Measurements from ENCODE around the gene CLCN7. TPM values are rescaled to one million over a fixed set of nuclear protein-coding genes. Genes with fewer than 3 reads are reported as not detected.

CLCN7 gene
- total and polyA plus RNA-seq, 2 of the 8 experiments (the other 6 are each of a cell fraction or from before 2014, with no cell fraction given), result 38.6 to 81.5 TPM

GRCh38 chr16:1497014-1497598 is 22.3 kb upstream of the CLCN7 start:
- no peak for TF ChIP-seq USF2 (IDR thresholded peaks at IDR 0.05; ENCODE audit: low read length)
- Histone ChIP-seq H3K4me3 (ENCODE audit: extremely low read depth in 1 of 4, insufficient read depth in 2 of 4, low read depth in 3 of 4, low read length in 4 of 4) (no peak overlapping the region), H3K56ac (replicated peaks; ENCODE audit: insufficient read length, low read depth, low read length) (no peak overlapping the region), H4K8ac (ENCODE audit: extremely low read depth, insufficient read depth, low read length) (peak overlapping the region; percentile 66; the same call in 1 of the 2 replicates), H2BK15ac (ENCODE audit: low read length) (no peak overlapping the region), H3K4me2 (ENCODE audit: insufficient read depth in 1 of 2, low read depth in 2 of 2, low read length in 2 of 2) (no peak overlapping the region), H4K91ac (replicated peaks; ENCODE audit: insufficient read length, low read length) (no peak overlapping the region), H2AFZ (ENCODE audit: low read length) (no peak overlapping the region), H2BK5ac (ENCODE audit: low read depth, low read length) (no peak overlapping the region), H3K4me1 (replicated peaks in 1 of 4; ENCODE audit: control insufficient read depth in 3 of 4, insufficient read depth in 4 of 4, low read length in 3 of 4) (peaks cover 0 to 8% (median 5%) of the 10 kb centered on the region in 4 experiments; a peak in 4 of 7 replicates), H3K79me2 (ENCODE audit: control insufficient read depth in 1 of 2, insufficient read depth in 2 of 2, low read length in 2 of 2) (peaks cover 0 to 12% of the 10 kb centered on the region in 2 experiments; a peak in 1 of 4 replicates), H3K9ac (replicated peaks in 1 of 4; ENCODE audit: extremely low read depth in 1 of 4, low read depth in 3 of 4, low read length in 3 of 4) (no peak overlapping the region), H3K79me1 (ENCODE audit: low read depth, low read length) (peaks cover 3% of the 10 kb centered on the region), H2BK12ac (ENCODE audit: low read depth, low read length) (no peak overlapping the region), H3K4ac (replicated peaks; ENCODE audit: insufficient read length, low read depth, low read length) (no peak overlapping the region), H3K23me2 (ENCODE audit: low read depth, low read length) (peaks cover 9% of the 10 kb centered on the region), H2BK120ac (replicated peaks; ENCODE audit: low read depth, low read length) (no peak overlapping the region), H2BK20ac (ENCODE audit: low read length) (no peak overlapping the region), H3K27ac (ENCODE audit: low read depth, low read length) (no peak overlapping the region), H3K9me3 (ENCODE audit: insufficient read depth in 2 of 2, low read depth in 1 of 2, low read length in 1 of 2) (no peaks in the 10 kb centered on the region), H3K14ac (ENCODE audit: insufficient read length) (no peak overlapping the region), H3K36me3 (ENCODE audit: control insufficient read depth in 2 of 4, insufficient read depth in 4 of 4, low read length in 3 of 4) (peaks cover 13 to 64% (median 30%) of the 10 kb centered on the region in 4 experiments), H4K5ac (ENCODE audit: insufficient read length, low read depth, low read length) (no peak overlapping the region), H2AK5ac (ENCODE audit: low read depth, low read length) (no peak overlapping the region), H3K27me3 (replicated peaks in 1 of 4; ENCODE audit: control insufficient read depth in 3 of 4, extremely low read depth in 1 of 4, insufficient read depth in 3 of 4, low read length in 3 of 4) (no peaks in the 10 kb centered on the region), H3K18ac (ENCODE audit: extremely low read depth, low read length) (no peak overlapping the region), H3K23ac (ENCODE audit: insufficient read length) (no peak overlapping the region), H4K20me1 (replicated peaks in 1 of 2; ENCODE audit: control insufficient read depth in 1 of 2, insufficient read depth in 2 of 2, low read length in 2 of 2) (peaks cover 4 to 6% of the 10 kb centered on the region in 2 experiments)
- CTCF ChIA-PET (ENCODE audit: partially characterized antibody), result interaction anchor here (0.8 kb wide), 1 partner anchor 55 kb away, joined by 3 read pairs; no protein-coding TSS in a partner anchor
- no peak for FAIRE-seq
- POLR2A ChIA-PET (ENCODE audit: partially characterized antibody), result interaction anchor here (1.1 to 16.8 kb wide), 3 partner anchors 8 to 267 kb away, joined by 3 to 175 read pairs (median 11); no protein-coding TSS in a partner anchor
- DNase-seq (ENCODE audit: low read depth in 1 of 2, low spot score in 2 of 2), result no peak
- 89% methylated on average over 17 of the region's 21 CpGs; no CpG with 5 or more reads in 1 of the 2 experiments for WGBS, 2 experiments (ENCODE audit: extremely low coverage in 1 of 2, insufficient coverage in 1 of 2, insufficient read length in 1 of 2, insufficient replicate concordance in 2 of 2, low coverage in 1 of 2, low lambda C conversion rate in 2 of 2, missing lambda C conversion rate in 1 of 2)
